HG03378 (cell line): Measurements from ENCODE around the gene LGR4.
"Not testable (repeated sequence)": the region's sequence is repeated elsewhere in the genome, so short reads cannot be mapped to it uniquely, and the experiment has no call there.

Source experiments
- ATAC-seq: cut with Tn5 transposase; IDR thresholded peaks from one replicate; pipeline ENCODE4 v1.9.1; 2021; ENCODE audit warnings: mild to moderate bottlenecking, moderate library complexity; ENCODE audit not compliant: unreplicated experiment

LGR4 gene

DNA sequence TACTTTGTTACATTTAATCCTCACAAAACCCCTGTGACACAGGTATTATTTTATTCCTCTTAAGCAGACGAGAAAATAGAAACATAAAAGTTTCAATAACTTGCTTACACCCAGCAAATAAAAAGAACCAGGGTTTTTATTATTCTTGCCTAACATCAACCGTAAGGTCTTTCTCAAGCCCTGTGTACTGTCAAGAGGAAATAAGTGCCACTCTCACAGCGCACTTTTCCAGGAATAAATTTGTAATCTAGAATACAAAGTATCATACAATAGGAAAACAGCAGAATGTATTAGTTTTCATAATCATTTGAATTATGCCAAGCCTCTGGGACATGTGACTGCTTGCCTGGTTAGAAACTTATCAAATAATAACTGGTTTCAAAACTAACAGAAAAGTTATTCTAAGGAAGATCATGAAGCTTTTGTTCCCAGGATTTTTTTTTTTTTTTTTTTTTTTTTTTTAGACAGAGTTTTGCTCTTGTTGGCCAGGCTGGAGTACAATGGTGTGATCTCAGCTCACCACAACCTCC, 117.0 kb downstream of the LGR4 start:
- no peak for ATAC-seq

DNA sequence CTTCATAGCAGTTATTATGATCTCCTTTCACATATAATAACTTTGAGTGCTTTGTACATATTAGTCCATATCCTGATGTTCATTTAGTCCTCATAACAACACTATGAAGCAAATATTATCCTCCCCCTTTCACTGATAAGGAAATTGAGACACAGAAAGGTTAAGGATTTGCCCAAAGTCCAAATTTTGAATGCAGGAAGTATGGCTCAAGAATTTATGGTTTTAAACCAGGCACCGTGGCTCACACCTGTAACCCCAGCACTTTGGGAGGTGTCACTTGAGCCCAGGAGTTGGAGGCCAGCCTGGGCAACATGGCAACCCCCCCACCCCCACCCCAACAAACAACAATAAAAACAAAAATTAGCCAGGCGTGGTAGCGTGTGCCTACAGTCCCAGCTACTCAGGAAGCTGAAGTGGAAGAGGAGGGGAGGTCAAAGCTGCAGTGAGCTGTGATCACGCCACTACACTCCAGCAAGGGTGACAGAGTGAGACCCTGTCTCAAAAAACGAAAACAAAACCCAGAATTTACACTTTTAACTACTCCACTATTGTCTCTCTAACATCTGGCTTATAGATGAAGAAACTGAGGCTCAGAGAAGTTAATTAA, 118.1 kb downstream of the LGR4 start:
- ATAC-seq: no peak

GRCh38 chr11:27353593-27354358, 118.8 kb downstream of the LGR4 start:
- ATAC-seq: no peak

- ATAC-seq: no peak
Measured at GRCh38 chr11:27352781-27353180, 119.8 kb downstream of the LGR4 start.

GRCh38 chr11:27350511-27350910, 122.1 kb downstream of the LGR4 start:
- no peak for ATAC-seq

GRCh38 chr11:27349919-27350318, 122.7 kb downstream of the LGR4 start:
- no peak for ATAC-seq

DNA sequence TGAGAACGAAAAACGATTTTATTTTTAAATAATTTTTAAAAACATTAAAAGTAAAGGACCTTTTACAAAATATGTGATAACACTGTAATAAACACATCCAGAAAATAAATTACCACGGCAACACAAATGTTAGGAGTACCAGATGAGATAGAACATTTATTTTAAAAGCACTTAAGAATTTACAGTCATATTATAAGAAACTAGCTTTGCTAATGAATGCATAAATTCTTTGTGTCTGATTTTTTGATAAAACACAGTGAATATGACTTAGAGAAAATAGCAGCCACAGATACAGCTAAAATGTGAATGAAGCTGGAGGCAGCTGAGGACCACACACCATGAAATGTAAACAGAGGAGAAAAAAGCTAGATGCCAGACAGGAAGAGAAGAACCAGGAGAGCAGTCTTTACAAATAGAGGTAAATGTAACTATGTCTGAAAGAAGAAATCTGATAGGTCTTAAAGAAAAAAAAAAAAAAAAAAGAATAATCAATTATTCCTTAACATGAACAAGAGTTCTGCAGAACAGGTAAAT, 124.2 kb downstream of the LGR4 start:
- ATAC-seq: no peak

DNA sequence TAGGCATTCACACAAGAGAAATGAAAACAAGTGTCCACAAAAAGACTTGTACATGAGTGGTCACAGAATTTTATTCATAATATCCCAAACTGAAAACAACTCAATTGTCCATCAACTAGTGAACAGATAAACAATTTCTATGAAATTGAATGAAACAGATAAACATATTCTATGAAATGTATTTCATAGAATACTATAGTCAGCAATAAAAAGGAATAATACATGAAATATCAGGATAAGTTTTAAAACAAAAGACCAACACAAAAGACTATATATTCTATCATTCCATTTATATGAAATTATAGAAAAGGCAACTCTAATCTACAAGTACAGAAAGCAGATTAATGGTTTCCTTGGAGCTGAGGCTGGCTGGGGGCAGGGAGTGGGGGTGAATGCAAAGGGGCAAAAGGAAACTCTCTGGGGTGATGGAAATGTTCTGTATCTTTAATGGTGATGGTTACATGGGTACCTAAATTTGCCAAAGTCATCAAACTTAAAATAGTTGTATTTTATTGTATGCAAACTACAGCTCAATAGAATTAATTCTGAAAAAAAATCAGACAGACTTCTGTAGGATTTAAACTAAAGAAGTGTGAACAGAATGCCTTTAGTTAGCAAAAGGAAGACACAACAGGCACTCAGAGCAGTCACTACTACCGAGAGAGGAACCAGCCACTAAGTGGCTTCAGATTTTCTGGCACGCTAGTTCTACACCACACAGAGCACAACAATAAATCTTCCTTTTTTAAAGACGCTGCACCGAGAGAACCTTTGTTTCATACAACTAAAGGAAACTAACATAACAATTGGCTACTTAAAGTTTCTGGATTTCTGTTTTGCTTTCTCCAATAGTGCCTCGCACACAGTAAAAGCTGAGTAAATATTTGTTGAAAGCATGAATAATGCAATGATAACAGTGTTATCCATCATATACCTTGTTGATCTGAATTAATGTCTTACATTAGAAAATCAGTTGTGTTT, 124.9 kb downstream of the LGR4 start:
- no peak for ATAC-seq

DNA sequence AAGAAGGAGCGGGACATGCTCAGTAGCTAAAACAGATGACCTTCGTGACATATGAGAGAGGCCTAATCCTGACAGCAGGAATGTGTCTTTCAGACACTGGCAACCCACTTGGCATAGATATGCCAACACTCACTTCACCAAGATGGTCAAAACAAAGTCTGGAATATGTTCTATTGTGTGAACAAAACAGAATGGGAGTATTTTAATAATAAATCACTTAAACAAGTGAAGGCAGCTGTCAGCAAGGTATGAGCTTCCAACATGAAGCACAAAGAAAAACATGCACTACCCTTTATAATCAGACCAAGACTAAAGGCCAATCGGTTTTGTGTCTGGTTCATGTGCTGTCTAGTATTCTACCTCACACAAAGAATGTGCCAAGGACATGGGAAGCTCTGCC, 132.6 kb downstream of the LGR4 start:
- no peak for ATAC-seq

DNA sequence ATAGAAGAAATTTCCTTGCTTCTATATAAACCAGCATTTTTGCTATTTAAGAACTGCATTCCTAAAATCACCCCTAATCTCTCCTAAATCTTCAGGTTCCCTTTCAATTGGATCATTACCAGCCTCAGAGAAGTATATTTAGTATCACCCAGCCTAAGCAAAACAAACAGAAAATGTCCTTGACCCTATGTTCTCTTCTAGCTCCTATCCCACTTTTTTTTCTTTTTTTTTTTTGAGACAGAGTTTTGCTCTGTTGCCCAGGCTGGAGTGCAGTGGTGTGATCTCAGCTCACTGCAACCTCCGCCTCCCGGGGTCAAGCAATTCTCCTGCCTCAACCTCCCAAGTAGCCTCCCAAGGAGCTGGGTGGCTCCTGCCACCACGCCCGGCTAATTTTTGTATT, 137.8 kb downstream of the LGR4 start:
- ATAC-seq: not testable (repeated sequence)

DNA sequence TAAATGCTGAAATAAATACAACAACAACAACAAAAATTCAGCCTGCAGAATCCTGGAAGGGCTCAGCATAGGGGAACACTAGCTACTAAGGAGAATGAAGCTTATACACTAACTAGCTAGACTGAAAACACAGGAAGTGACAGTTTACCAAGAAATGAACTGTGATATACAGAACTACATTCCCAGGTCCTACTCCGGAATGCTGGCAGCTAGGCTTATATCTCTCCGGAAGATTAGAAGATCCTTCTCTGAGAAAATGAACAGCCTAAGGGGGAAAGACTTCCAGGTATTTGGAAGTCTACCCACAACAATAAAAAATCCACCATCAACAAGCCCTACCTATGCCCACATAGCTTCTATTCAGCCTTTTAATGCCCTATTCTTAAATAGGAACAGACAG, 140.6 kb downstream of the LGR4 start:
- ATAC-seq: no peak

DNA sequence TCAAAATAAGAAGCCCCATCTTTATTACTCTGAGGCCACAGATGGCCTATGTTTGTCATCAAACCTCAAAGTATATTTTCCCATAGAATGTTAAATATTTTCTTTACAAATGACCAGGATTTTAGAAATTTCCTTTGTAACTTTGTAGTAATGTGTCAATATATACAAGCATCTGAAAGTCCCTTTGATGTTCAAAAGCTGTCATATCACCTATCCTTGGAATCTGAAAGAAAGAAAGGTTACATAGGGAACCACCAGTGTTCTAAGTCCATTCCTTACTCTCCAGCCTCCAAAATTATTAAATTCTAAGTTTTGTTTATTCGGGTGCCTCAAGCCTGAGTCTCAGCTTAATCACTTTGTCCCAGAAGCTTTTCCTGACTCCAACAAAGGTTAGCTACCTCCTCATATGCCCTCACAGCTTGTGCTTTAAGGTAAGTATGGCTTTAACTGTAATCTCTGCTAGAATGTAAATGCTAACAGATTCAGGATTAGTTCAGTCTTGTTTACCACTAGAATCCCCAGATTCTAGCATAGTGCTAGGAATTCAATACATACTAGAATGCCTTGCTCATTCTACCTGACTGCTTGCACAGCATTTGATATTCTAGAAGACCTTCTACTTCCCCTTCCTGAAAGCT, 141.8 kb downstream of the LGR4 start:
- ATAC-seq: no peak

DNA sequence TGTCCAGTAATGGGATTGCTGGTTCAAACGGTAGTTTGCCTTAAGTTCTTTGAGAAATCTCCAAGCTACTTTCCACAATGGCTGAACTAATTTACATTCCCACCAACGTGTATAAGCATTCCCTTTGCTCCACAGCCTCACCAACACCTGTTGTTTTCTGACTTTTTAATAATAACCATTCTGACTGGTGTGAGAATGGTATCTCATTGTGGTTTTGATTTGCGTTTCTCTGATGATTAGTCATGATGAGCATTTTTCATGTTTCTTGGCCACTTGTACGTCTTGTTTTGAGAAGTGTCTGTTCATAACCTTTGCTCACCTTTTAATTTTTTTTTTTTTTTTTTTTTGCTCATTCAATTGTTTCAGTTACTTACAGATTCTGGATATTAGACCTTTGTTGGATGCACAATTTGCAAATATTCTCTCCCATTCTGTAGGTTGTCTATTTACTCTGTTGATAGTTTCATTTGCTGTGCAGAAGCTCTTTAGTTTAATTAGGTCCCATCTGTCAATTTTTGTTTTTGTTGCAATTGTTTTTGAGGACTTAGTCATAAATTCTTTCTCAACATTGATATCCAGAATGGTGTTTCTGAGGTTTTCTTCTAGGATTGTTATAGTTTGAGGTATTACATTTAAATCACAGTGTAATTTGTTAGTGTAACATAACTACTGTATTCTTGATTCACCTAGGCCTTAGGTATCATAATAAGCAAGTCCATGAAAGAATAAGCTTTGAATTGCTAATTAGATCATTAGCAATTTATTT, 142.5 kb downstream of the LGR4 start:
- no peak for ATAC-seq

DNA sequence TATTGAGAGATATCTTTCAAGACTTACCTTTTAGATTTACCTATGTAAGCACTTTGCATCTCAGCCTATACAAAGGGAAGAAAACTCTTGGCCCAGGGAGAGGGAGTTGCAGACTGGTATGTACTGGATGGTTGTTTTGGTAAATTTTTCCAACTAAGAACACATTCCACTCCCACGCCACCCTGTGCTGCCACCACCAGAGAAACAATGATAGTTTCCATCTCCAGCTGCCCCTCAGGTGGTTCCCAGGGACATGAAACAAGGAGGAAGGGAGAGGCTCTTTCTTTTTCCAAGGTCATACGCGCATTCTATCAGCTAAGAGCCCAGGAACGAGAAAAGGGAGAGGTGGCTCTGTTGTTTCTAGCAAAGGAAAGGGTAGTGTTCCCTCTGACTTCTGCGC, 144.0 kb downstream of the LGR4 start:
- no peak for ATAC-seq

DNA sequence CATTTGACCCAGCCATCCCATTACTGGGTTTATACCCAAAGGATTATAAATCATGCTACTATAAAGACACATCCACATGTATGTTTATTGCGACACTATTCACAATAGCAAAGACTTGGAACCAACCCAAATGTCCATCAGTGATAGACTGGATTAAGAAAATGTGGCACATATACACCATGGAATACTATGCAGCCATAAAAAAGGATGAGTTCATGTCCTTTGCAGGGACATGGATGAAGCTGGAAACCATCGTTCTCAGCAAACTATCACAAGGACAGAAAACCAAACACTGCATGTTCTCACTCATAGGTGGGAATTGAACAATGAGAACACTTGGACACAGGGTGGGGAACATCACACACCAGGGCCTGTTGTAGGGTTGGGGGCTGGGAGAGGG, 145.5 kb downstream of the LGR4 start:
- ATAC-seq: not testable (repeated sequence)

GRCh38 chr11:27322196-27322595, 150.4 kb downstream of the LGR4 start:
- ATAC-seq: not testable (repeated sequence)

DNA sequence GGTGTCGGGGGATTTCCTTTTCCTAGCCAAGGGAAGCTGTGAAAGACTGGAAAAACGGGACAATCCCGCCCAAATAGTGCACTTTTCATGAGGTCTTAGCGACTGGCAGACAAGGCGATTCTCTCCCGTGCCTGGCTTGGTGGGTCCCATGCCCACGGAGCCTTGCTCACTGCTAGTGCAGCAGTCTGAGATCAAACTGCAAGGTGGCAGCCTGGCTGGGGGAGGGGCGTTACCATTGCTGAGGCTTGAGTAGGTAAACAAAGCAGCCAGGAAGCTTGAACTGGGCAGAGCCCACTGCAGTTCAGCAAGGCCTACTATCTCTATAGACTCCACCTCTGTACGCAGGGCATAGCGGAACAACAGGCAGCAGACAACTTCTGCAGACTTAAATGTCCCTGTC, 151.2 kb downstream of the LGR4 start:
- ATAC-seq: not testable (repeated sequence)

- peak; percentile 100 for ATAC-seq
Measured at GRCh38 chr11:27319072-27319471, 153.5 kb downstream of the LGR4 start.

- no peak for ATAC-seq
Measured at GRCh38 chr11:27317751-27318150, 154.8 kb downstream of the LGR4 start.
